HG03469 (cell line): Measurements from ENCODE around the gene FCGR3B.
A peak's percentile ranks its signal among the peaks of the same experiment; 100 is the strongest.
"Not testable (repeated sequence)": the region's sequence is repeated elsewhere in the genome, so short reads cannot be mapped to it uniquely, and the experiment has no call there.

Experiments used
- ATAC-seq: cut with Tn5 transposase; IDR thresholded peaks from one replicate; pipeline ENCODE4 v1.9.1; 2021; ENCODE audit warnings: mild to moderate bottlenecking, moderate library complexity, moderate number of reproducible peaks; ENCODE audit not compliant: unreplicated experiment

The FCGR3B gene

GRCh38 chr1:161606541-161607336 lies 24.2 kb downstream of the FCGR3B start:
- ATAC-seq = not testable (repeated sequence)

DNA sequence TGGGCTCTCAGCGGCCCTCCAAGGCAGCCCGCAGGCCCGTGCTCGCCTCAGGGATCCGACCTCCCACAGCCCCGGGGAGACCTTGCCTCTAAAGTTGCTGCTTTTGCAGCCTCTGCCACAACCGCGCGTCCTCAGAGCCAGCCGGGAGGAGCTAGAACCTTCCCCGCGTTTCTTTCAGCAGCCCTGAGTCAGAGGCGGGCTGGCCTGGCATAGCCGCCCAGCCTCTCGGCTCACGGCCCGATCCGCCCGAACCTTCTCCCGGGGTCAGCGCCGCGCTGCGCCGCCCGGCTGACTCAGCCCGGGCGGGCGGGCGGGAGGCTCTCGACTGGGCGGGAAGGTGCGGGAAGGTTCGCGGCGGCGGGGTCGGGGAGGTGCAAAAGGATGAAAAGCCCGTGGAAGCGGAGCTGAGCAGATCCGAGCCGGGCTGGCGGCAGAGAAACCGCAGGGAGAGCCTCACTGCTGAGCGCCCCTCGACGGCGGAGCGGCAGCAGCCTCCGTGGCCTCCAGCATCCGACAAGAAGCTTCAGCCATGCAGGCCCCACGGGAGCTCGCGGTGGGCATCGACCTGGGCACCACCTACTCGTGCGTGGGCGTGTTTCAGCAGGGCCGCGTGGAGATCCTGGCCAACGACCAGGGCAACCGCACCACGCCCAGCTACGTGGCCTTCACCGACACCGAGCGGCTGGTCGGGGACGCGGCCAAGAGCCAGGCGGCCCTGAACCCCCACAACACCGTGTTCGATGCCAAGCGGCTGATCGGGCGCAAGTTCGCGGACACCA lies 25.0 kb downstream of the FCGR3B start:
- ATAC-seq = not testable (repeated sequence)

GRCh38 chr1:161605024-161605423 lies 26.0 kb downstream of the FCGR3B start:
- not testable (repeated sequence) for ATAC-seq

DNA sequence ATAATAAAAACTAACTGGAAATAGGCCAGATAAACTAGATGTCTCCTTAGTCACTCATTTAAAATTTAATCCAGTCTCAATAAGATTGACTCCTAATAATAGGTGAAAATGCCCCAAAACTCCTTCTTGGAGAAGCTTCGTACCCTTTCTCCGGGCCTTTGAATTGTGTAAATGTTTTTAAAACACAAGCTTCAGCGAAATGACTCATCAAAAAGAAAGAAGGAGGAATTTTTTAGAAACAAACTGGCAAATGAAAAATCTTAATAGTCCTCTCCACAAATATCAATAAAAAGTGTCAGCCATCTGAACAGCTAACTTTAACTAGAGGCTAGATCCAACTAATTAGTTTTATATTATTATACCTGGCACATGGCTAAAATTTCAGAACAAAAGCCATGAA lies 33.9 kb downstream of the FCGR3B start:
- ATAC-seq = not testable (repeated sequence)

GRCh38 chr1:161595583-161595982 lies 35.4 kb downstream of the FCGR3B start:
- ATAC-seq = not testable (repeated sequence)

DNA sequence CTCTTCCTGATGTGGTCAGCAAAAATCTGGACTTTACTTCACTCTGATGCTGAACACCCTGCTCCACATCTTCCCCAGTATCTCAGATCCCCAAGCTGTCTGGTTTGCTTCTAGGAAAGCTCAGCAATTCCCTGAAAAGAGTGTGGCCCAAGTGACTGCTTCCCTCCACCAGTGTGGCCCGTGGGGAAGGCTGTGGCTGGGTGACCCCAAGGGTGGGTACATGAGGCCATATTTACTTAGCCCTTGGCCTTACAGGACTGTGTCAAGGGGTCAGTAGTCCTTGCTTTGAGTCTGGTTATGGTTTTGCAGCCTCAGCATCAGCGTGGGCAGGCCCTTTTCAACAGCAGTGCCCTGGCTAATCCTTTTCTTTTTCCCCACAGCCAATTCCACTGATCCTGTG lies 35.8 kb downstream of the FCGR3B start:
- ATAC-seq = not testable (repeated sequence)

DNA sequence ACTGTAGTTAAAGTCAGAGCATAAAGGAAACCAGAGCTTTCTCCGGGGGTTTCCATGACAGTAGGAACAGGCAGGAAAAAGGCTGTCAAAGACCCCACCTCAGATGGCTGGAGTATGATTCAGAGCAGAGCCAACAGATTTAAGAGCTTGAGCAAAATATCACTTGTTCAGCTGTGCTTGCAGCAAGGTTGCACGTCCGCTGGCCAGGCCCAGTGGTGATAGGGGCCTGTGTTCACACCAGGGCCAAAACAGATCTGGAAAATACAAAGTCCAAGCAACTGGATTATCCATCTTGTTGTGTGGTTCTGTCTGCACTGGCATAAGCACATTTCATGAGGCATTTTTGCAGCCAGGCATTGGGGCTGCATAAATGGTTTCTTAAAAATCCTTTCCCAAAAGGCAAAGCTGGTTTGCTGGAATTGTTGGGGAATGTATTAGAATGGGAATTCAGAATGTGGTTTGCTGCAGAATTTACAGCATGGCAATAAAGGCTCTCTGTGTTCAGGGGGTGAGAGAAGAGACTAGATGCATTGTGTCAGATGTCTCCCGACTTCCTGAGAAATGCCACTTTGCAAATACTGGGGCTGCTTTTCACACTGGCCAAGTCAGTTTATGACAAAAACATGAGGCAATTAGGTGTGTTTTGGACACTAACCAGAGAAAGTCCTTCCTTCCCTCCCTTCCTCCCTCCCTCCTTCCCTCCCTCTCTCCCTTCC lies 36.5 kb downstream of the FCGR3B start:
- ATAC-seq = not testable (repeated sequence)

DNA sequence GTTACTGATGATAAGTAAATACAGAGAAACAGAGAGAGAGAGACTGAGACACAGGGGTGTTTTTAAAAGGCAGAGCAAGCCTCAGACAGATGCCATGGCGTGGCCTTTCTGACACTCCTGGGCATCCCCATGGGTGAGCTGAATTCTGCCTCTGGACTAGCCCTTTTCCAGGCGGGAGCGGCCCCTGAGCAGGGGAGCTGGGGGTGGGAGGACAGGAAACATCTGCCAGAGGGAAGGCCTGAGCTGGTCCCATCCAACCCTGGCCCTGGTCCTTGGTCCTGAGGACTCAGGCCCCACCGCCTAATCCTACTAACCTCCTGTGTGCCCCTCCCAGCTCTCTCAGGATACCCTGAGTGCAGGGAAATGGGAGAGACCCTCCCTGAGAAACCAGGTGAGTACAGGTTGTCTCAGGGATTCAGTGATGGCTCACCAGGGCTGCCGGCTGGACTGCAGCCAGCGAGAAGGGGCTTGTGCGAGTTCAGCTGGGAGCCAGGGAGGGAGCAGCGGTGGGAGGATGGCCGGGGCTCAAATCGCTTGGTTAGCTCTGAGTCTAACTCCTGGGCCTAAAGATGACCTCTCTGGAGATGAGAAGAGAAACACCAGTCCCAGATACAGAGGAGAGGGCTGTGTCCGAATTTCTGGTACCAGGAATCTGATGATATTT lies 37.8 kb downstream of the FCGR3B start:
- not testable (repeated sequence) for ATAC-seq

DNA sequence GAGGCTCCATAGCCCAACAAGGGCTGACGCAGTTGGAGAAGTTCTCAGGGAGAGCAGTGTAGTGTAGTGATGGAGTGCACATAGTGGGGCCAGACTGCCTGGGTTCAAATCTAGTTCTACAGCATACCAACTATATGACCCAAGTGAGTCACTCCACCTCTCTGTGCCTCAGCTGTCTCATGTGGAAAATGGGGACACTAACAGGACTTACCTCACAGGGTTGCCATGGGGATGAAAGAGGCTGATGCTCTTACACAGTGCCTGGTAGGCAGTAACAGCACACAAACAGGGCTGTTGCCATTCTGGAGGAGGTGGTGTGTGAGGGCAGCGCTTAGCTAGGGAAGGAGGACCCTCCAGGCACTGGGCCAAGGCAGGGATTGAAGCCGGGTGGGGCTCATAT lies 38.4 kb downstream of the FCGR3B start:
- not testable (repeated sequence) for ATAC-seq

- not testable (repeated sequence) for ATAC-seq
Observed at GRCh38 chr1:161589920-161590319, 41.1 kb downstream of the FCGR3B start.

GRCh38 chr1:161589365-161589764 lies 41.6 kb downstream of the FCGR3B start:
- ATAC-seq = not testable (repeated sequence)

DNA sequence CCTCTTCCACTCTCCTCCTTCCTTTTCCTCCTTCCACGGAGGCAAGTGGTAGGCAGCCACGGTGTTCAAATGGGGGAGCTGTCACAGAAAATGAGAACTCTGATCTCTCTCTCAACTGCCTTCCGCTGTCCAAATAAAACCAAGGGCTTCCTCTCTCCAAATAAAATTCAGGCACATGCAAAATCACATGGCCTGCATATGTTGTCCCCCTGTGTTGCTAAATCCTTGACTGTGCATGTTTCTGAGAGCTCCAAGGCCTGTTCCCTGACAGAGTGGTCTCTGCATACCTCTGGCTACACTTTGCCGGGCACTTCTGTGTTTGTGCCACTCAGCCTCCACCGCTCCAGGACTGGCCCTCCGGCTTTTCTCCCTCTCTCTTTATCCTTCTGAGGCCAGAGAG lies 42.4 kb downstream of the FCGR3B start:
- not testable (repeated sequence) for ATAC-seq

DNA sequence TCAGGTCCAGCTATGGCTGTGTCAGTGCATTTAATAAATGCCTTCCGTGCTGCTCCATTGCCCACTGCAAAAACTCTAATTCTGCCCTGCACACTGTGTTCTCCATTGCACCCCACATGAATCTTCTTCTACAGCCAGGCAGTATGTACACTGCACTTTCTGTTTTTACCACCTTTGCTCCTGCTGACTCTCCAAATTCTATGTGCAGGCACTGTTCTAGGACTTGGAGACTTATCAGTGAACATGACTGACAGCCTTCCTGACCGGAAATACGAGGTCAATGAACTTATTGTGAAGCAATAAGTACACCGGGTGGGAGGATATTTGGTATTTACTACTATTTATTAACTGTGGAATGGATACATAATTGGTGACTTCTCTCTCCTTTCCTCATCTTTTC lies 48.1 kb downstream of the FCGR3B start:
- not testable (repeated sequence) for ATAC-seq

DNA sequence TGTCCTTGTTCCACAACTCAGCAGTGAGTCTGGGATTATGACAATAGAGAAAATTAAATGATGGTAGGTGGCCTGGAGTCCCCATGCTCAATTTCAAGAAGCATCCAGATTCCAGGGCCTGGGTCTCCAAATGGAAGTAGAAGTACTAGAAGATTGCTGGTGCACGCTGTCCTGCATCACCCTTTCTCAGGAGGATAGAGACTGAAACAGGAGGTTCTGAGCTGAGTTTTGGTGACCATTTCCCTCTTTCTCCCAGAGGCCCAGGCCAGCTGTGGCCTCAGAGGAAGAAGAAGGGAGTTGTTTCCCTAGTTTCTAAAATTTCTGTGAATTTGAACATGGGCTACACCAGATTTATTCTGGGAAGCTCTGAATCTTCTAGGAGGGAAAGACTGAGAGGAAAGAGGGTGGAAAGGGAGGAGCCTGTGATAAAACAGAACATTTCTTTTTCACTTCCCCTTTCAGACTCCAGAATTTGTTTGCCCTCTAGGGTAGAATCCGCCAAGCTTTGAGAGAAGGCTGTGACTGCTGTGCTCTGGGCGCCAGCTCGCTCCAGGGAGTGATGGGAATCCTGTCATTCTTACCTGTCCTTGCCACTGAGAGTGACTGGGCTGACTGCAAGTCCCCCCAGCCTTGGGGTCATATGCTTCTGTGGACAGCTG lies 50.0 kb downstream of the FCGR3B start:
- peak; percentile 51 for ATAC-seq

DNA sequence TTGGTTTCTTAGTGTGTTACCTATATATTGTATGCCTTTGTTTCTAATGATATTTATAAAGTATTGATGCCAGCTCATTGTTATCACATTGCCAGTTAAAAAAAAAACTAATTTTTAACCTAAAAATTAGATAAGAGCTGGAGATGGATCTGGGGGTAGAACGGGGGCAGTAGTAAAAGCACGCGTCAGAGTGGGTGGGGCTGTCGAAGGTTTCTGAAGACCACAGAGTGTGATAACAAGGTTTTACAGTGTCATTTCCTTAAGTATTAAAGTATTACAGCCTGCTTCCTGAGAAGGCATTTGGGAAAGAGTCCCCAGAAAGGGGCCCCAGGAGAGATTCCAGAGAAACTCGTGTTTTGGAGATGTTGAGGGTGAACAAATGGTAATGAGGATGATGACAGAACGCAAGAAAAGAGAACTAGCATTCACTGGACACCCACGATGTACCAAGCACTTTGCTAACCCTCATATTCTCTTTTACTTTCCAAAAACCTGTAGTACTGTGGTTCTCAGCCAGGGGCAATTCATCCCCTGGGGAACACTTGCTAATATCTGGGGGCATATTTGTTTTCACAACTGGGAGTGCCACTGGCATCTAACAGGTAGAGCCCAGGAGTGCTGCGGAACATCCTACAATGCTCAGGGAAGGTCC lies 51.0 kb downstream of the FCGR3B start:
- not testable (repeated sequence) for ATAC-seq

- not testable (repeated sequence) for ATAC-seq
Observed at GRCh38 chr1:161576676-161577075, 54.3 kb downstream of the FCGR3B start.
